ENCODE data around the gene LAMA3. TPM values are rescaled to one million over a fixed set of nuclear protein-coding genes. Genes with fewer than 3 reads are reported as not detected.

Gene LAMA3
- total RNA-seq, 2 donors from 2014 or later, result 0.19 TPM; not detected in 1

GRCh38 chr18:23718243-23718720 lies 29.0 kb downstream of the LAMA3 start:
- no peaks in the 10 kb centered on the region for H3K36me3 Mint-ChIP-seq (ENCODE audit: insufficient read depth in 2 of 2)
- H3K9me3 Mint-ChIP-seq, result no peaks in the 10 kb centered on the region
- peaks cover 19% of the 10 kb centered on the region for H3K27me3 Mint-ChIP-seq (ENCODE audit: low read depth)
- no peak for ATAC-seq (replicated peaks in 1 of 2)
- no peak overlapping the region for H3K27ac Mint-ChIP-seq
- no peak overlapping the region for H3K4me3 Mint-ChIP-seq
- peaks cover under 1% of the 10 kb centered on the region for H3K4me1 Mint-ChIP-seq (ENCODE audit: low read depth)
- DNase-seq, result no peak

- H3K4me1 Mint-ChIP-seq (ENCODE audit: low read depth), result no peaks in the 10 kb centered on the region
- DNase-seq, result no peak
- no peak for ATAC-seq (replicated peaks in 1 of 2)
- no peaks in the 10 kb centered on the region for H3K36me3 Mint-ChIP-seq (ENCODE audit: insufficient read depth in 2 of 2)
- H3K27me3 Mint-ChIP-seq (ENCODE audit: low read depth), result peaks cover 21% of the 10 kb centered on the region
- H3K4me3 Mint-ChIP-seq, result no peak overlapping the region
- no peaks in the 10 kb centered on the region for H3K9me3 Mint-ChIP-seq
- H3K27ac Mint-ChIP-seq, result no peak overlapping the region
These were observed 29.5 kb downstream of the LAMA3 start for GRCh38 chr18:23718731-23719130.

GRCh38 chr18:23719634-23720201 lies 30.5 kb downstream of the LAMA3 start:
- no peaks in the 10 kb centered on the region for H3K9me3 Mint-ChIP-seq
- ATAC-seq (replicated peaks in 1 of 2) (no peak), DNase-seq (no peak)
- H3K36me3 Mint-ChIP-seq (ENCODE audit: insufficient read depth in 2 of 2), result no peaks in the 10 kb centered on the region
- H3K4me1 Mint-ChIP-seq (ENCODE audit: low read depth), result no peaks in the 10 kb centered on the region
- peaks cover 21% of the 10 kb centered on the region for H3K27me3 Mint-ChIP-seq (ENCODE audit: low read depth)
- no peak overlapping the region for H3K4me3 Mint-ChIP-seq
- H3K27ac Mint-ChIP-seq, result no peak overlapping the region

- Mint-ChIP-seq H3K27ac (no peak overlapping the region), H3K27me3 (ENCODE audit: low read depth) (peaks cover 21% of the 10 kb centered on the region), H3K4me1 (ENCODE audit: low read depth) (no peaks in the 10 kb centered on the region), H3K4me3 (no peak overlapping the region), H3K9me3 (no peaks in the 10 kb centered on the region), H3K36me3 (ENCODE audit: insufficient read depth in 2 of 2) (no peaks in the 10 kb centered on the region)
- DNase-seq (no peak), ATAC-seq (replicated peaks in 1 of 2) (no peak)
These were observed 32.6 kb downstream of the LAMA3 start for GRCh38 chr18:23721696-23722480.

GRCh38 chr18:23722646-23723045 lies 33.4 kb downstream of the LAMA3 start:
- no peak overlapping the region for H3K4me3 Mint-ChIP-seq
- H3K36me3 Mint-ChIP-seq (ENCODE audit: insufficient read depth in 2 of 2), result no peaks in the 10 kb centered on the region
- H3K9me3 Mint-ChIP-seq, result no peaks in the 10 kb centered on the region
- DNase-seq, result no peak
- H3K27me3 Mint-ChIP-seq (ENCODE audit: low read depth), result peaks cover 21% of the 10 kb centered on the region
- ATAC-seq (replicated peaks in 1 of 2), result no peak
- H3K27ac Mint-ChIP-seq, result no peak overlapping the region
- H3K4me1 Mint-ChIP-seq (ENCODE audit: low read depth), result no peaks in the 10 kb centered on the region

- no peaks in the 10 kb centered on the region for H3K4me1 Mint-ChIP-seq (ENCODE audit: low read depth)
- ATAC-seq (replicated peaks in 1 of 2) (no peak), DNase-seq (no peak)
- H3K36me3 Mint-ChIP-seq (ENCODE audit: insufficient read depth in 2 of 2), result no peaks in the 10 kb centered on the region
- H3K27ac Mint-ChIP-seq, result no peak overlapping the region
- H3K27me3 Mint-ChIP-seq (ENCODE audit: low read depth), result peaks cover 21% of the 10 kb centered on the region
- H3K4me3 Mint-ChIP-seq, result no peak overlapping the region
- H3K9me3 Mint-ChIP-seq, result no peaks in the 10 kb centered on the region
These were observed 33.9 kb downstream of the LAMA3 start for GRCh38 chr18:23723121-23723520.

GRCh38 chr18:23724681-23725080 lies 35.4 kb downstream of the LAMA3 start:
- DNase-seq (no peak), ATAC-seq (replicated peaks in 1 of 2) (no peak)
- Mint-ChIP-seq H3K27ac (no peak overlapping the region), H3K4me3 (no peak overlapping the region), H3K4me1 (ENCODE audit: low read depth) (no peaks in the 10 kb centered on the region), H3K9me3 (no peaks in the 10 kb centered on the region), H3K36me3 (ENCODE audit: insufficient read depth in 2 of 2) (no peaks in the 10 kb centered on the region), H3K27me3 (ENCODE audit: low read depth) (peaks cover 22% of the 10 kb centered on the region)

- Mint-ChIP-seq H3K4me1 (ENCODE audit: low read depth) (no peaks in the 10 kb centered on the region), H3K27me3 (ENCODE audit: low read depth) (peaks cover 28% of the 10 kb centered on the region), H3K4me3 (no peak overlapping the region), H3K27ac (no peak overlapping the region), H3K36me3 (ENCODE audit: insufficient read depth in 2 of 2) (no peaks in the 10 kb centered on the region), H3K9me3 (no peaks in the 10 kb centered on the region)
- no peak for ATAC-seq (replicated peaks in 1 of 2)
- DNase-seq, result no peak
These were observed 36.1 kb downstream of the LAMA3 start for GRCh38 chr18:23725351-23725750.

GRCh38 chr18:23725827-23726661 lies 36.8 kb downstream of the LAMA3 start:
- H3K4me3 Mint-ChIP-seq, result no peak overlapping the region
- H3K27me3 Mint-ChIP-seq (ENCODE audit: low read depth), result peaks cover 29% of the 10 kb centered on the region
- no peaks in the 10 kb centered on the region for H3K36me3 Mint-ChIP-seq (ENCODE audit: insufficient read depth in 2 of 2)
- no peaks in the 10 kb centered on the region for H3K9me3 Mint-ChIP-seq
- no peaks in the 10 kb centered on the region for H3K4me1 Mint-ChIP-seq (ENCODE audit: low read depth)
- DNase-seq, result no peak
- H3K27ac Mint-ChIP-seq, result no peak overlapping the region
- ATAC-seq (replicated peaks in 1 of 2), result no peak

GRCh38 chr18:23727707-23728493 lies 38.6 kb downstream of the LAMA3 start:
- DNase-seq (no peak), ATAC-seq (replicated peaks in 1 of 2) (no peak)
- Mint-ChIP-seq H3K36me3 (ENCODE audit: insufficient read depth in 2 of 2) (no peaks in the 10 kb centered on the region), H3K9me3 (no peaks in the 10 kb centered on the region), H3K4me3 (no peak overlapping the region), H3K27me3 (ENCODE audit: low read depth) (peaks cover 20% of the 10 kb centered on the region), H3K4me1 (ENCODE audit: low read depth) (no peaks in the 10 kb centered on the region), H3K27ac (no peak overlapping the region)

GRCh38 chr18:23730857-23731256 lies 41.6 kb downstream of the LAMA3 start:
- ATAC-seq (replicated peaks in 1 of 2) (no peak), DNase-seq (no peak)
- Mint-ChIP-seq H3K27me3 (ENCODE audit: low read depth) (peaks cover 19% of the 10 kb centered on the region), H3K27ac (no peak overlapping the region), H3K9me3 (peaks cover 0 to 1% of the 10 kb centered on the region in 2 donors), H3K4me3 (no peak overlapping the region), H3K36me3 (ENCODE audit: insufficient read depth in 2 of 2) (no peaks in the 10 kb centered on the region), H3K4me1 (ENCODE audit: low read depth) (peaks cover 10% of the 10 kb centered on the region)

- peaks cover 10% of the 10 kb centered on the region for H3K4me1 Mint-ChIP-seq (ENCODE audit: low read depth)
- peaks cover 0 to 1% of the 10 kb centered on the region in 2 donors for H3K9me3 Mint-ChIP-seq
- DNase-seq (no peak), ATAC-seq (replicated peaks in 1 of 2) (no peak)
- H3K36me3 Mint-ChIP-seq (ENCODE audit: insufficient read depth in 2 of 2), result no peaks in the 10 kb centered on the region
- H3K27me3 Mint-ChIP-seq (ENCODE audit: low read depth), result peaks cover 19% of the 10 kb centered on the region
- H3K4me3 Mint-ChIP-seq, result no peak overlapping the region
- no peak overlapping the region for H3K27ac Mint-ChIP-seq
These were observed 42.6 kb downstream of the LAMA3 start for GRCh38 chr18:23731861-23732260.

All from activated T-cell treated with anti-CD3 and anti-CD28 coated beads, Interleukin-2, amount 50 U/mL, for 72 hours (primary cell).